ENCODE data around the gene KHDC4.
A peak's percentile ranks its signal among the peaks of the same experiment; 100 is the strongest.

KHDC4 gene

DNA sequence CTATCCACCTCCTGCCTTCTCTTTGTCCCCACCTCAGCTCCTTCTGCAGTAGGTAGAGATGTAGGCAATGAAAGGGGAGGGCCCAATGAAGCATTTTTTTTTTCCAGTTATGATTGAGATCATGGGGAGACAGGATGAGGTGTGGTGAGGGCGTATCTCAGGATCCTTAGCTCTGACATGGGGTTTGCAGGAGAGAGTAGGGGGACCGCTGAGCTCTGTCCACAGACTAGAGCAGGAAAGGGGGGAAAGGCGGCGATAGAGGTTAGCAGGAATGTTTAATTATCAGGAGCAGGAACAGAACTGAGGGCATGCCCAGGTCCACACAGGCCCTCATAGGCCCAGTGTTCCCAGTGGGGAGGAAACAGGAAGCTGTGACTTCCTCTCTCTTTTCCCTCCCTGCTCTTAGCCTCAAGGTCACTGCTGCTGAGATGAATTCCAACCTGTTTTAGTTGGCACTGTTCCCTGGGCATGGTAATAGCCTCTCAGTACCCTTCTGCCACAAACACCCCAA is 6.3 kb upstream of the KHDC4 start (continued):
- TF ChIP-seq, protein P1, sequence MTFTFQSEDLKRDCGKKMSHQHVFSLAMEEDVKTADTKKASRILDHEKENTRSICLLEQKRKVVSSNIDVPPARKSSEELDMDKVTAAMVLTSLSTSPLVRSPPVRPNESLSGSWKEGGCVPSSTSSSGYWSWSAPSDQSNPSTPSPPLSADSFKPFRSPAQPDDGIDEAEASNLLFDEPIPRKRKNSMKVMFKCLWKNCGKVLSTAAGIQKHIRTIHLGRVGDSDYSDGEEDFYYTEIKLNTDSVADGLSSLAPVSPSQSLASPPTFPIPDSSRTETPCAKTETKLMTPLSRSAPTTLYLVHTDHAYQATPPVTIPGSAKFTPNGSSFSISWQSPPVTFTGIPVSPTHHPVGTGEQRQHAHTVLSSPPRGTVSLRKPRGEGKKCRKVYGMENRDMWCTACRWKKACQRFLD (tag by site-specific recombination; IDR thresholded peaks at IDR 0.05) = no peak
- TF ChIP-seq ZNF311 (tag by site-specific recombination; IDR thresholded peaks at IDR 0.05; ENCODE audit: borderline replicate concordance) (no peak), ZBTB1 (tag by site-specific recombination; IDR thresholded peaks at IDR 0.05) (no peak), ZNF274 (IDR thresholded peaks at IDR 0.05; ENCODE audit: low read length) (no peak), ZNF274 (tag by site-specific recombination; IDR thresholded peaks at IDR 0.05; ENCODE audit: borderline replicate concordance) (no peak), SALL2 (tag by site-specific recombination; IDR thresholded peaks at IDR 0.05; ENCODE audit: borderline replicate concordance) (no peak), HOXA7 (CRISPR knock-in tag; IDR thresholded peaks at IDR 0.05; ENCODE audit: borderline replicate concordance) (no peak), ZNF514 (tag by site-specific recombination; IDR thresholded peaks at IDR 0.05) (no peak), ZNF114 (tag by site-specific recombination; IDR thresholded peaks at IDR 0.05) (no peak), FEZF1 (tag by site-specific recombination; IDR thresholded peaks at IDR 0.05) (no peak), GLI2 (tag by site-specific recombination; IDR thresholded peaks at IDR 0.05; ENCODE audit: borderline replicate concordance, low read depth) (no peak), BCL11A (tag by site-specific recombination; IDR thresholded peaks at IDR 0.05; ENCODE audit: low read depth) (no peak), ZNF560 (tag by site-specific recombination; IDR thresholded peaks at IDR 0.05; ENCODE audit: borderline replicate concordance) (no peak), ZNF112 (tag by site-specific recombination; IDR thresholded peaks at IDR 0.05) (no peak), ZNF266 (tag by site-specific recombination; IDR thresholded peaks at IDR 0.05; ENCODE audit: low read depth) (no peak), ZNF747 (tag by site-specific recombination; IDR thresholded peaks at IDR 0.05) (no peak), ZNF335 (tag by site-specific recombination; conservative IDR thresholded peaks at IDR 0.05) (peak; percentile 83), WT1 (tag by site-specific recombination; IDR thresholded peaks at IDR 0.05) (peak; percentile 91), ZNF513 (tag by site-specific recombination; IDR thresholded peaks at IDR 0.05) (no peak), SP2 (tag by site-specific recombination; IDR thresholded peaks at IDR 0.05) (peak; percentile 73), ZNF701 (tag by site-specific recombination; IDR thresholded peaks at IDR 0.05) (peak; percentile 20; the same call in 1 of the 2 replicates), ZNF629 (tag by site-specific recombination; IDR thresholded peaks at IDR 0.05) (peak; percentile 53), ZNF132 (tag by site-specific recombination; IDR thresholded peaks at IDR 0.05; ENCODE audit: borderline replicate concordance) (no peak), ZNF664 (tag by site-specific recombination; IDR thresholded peaks at IDR 0.05) (no peak), ZNF292 (tag by site-specific recombination; IDR thresholded peaks at IDR 0.05; ENCODE audit: borderline replicate concordance, low read depth) (no peak), HOXC10 (CRISPR knock-in tag; IDR thresholded peaks at IDR 0.05) (no peak), ZNF510 (tag by site-specific recombination; IDR thresholded peaks at IDR 0.05; ENCODE audit: insufficient replicate concordance) (no peak), ZFHX2 (tag by site-specific recombination; conservative IDR thresholded peaks at IDR 0.05) (no peak), ZFP37 (tag by site-specific recombination; IDR thresholded peaks at IDR 0.05) (no peak), ZNF561 (tag by site-specific recombination; IDR thresholded peaks at IDR 0.05; ENCODE audit: borderline replicate concordance) (no peak), ZNF121 (tag by site-specific recombination; IDR thresholded peaks at IDR 0.05) (no peak), ZSCAN30 (tag by site-specific recombination; IDR thresholded peaks at IDR 0.05) (no peak), ZIC2 (tag by site-specific recombination; IDR thresholded peaks at IDR 0.05) (peak; percentile 77)
- TF ChIP-seq, protein P2, sequence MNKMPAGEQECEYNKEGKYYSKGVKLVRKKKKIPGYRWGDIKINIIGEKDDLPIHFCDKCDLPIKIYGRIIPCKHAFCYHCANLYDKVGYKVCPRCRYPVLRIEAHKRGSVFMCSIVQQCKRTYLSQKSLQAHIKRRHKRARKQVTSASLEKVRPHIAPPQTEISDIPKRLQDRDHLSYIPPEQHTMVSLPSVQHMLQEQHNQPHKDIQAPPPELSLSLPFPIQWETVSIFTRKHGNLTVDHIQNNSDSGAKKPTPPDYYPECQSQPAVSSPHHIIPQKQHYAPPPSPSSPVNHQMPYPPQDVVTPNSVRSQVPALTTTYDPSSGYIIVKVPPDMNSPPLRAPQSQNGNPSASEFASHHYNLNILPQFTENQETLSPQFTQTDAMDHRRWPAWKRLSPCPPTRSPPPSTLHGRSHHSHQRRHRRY (tag by site-specific recombination; IDR thresholded peaks at IDR 0.05) = no peak
- TF ChIP-seq, protein P3, sequence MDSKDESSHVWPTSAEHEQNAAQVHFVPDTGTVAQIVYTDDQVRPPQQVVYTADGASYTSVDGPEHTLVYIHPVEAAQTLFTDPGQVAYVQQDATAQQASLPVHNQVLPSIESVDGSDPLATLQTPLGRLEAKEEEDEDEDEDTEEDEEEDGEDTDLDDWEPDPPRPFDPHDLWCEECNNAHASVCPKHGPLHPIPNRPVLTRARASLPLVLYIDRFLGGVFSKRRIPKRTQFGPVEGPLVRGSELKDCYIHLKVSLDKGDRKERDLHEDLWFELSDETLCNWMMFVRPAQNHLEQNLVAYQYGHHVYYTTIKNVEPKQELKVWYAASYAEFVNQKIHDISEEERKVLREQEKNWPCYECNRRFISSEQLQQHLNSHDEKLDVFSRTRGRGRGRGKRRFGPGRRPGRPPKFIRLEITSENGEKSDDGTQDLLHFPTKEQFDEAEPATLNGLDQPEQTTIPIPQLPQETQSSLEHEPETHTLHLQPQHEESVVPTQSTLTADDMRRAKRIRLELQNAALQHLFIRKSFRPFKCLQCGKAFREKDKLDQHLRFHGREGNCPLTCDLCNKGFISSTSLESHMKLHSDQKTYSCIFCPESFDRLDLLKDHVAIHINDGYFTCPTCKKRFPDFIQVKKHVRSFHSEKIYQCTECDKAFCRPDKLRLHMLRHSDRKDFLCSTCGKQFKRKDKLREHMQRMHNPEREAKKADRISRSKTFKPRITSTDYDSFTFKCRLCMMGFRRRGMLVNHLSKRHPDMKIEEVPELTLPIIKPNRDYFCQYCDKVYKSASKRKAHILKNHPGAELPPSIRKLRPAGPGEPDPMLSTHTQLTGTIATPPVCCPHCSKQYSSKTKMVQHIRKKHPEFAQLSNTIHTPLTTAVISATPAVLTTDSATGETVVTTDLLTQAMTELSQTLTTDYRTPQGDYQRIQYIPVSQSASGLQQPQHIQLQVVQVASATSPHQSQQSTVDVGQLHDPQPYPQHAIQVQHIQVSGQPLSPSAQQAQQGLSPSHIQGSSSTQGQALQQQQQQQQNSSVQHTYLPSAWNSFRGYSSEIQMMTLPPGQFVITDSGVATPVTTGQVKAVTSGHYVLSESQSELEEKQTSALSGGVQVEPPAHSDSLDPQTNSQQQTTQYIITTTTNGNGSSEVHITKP (tag by site-specific recombination; IDR thresholded peaks at IDR 0.05) = peak; percentile 15; the same call in 1 of the 2 replicates

Measured in HEK293 (cell line).